Measurements from ENCODE around the gene PTPRK. TPM values are rescaled to one million over a fixed set of nuclear protein-coding genes. Genes with fewer than 3 reads are reported as not detected.

PTPRK gene
- total and polyA plus RNA-seq, 2 experiments from 2014 or later = 26.9 to 56.4 TPM

GRCh38 chr6:128478230-128479047 is 42.0 kb downstream of the PTPRK start:
- Histone ChIP-seq H3K27me3 (ENCODE audit: insufficient read depth) (no peaks in the 10 kb centered on the region), H3K27ac (ENCODE audit: low read depth) (no peak overlapping the region), H3F3A (replicated peaks; ENCODE audit: low read depth) (no peaks in the 10 kb centered on the region), H3K4me1 (ENCODE audit: insufficient read depth) (peaks cover 17% of the 10 kb centered on the region; the same call in 1 of the 2 replicates), H3K36me3 (ENCODE audit: insufficient read depth) (no peaks in the 10 kb centered on the region), H3K4me2 (no peak overlapping the region), H4K20me1 (replicated peaks; ENCODE audit: insufficient read depth) (no peaks in the 10 kb centered on the region), H3K79me2 (replicated peaks; ENCODE audit: insufficient read depth) (peaks cover 91% of the 10 kb centered on the region), H3K9me2 (ENCODE audit: insufficient read depth) (no peaks in the 10 kb centered on the region), H3K4me3 (no peak overlapping the region), H2AFZ (no peak overlapping the region)
- no peak for ATAC-seq
- Mint-ChIP-seq H3K36me3 (ENCODE audit: low read depth) (no peaks in the 10 kb centered on the region), H3K27me3 (ENCODE audit: insufficient read depth, low read depth, poor library complexity) (no peaks in the 10 kb centered on the region), H3K4me3 (no peak overlapping the region), H3K27ac (no peak overlapping the region), H3K4me1 (peaks cover 34% of the 10 kb centered on the region), H3K9me3 (no peaks in the 10 kb centered on the region)
- DNase-seq (ENCODE audit: low spot score) = no peak
- TF ChIP-seq JUNB (IDR thresholded peaks at IDR 0.05; ENCODE audit: unreplicated experiment) (no peak), ZNF114 (CRISPR knock-in tag; IDR thresholded peaks at IDR 0.05) (no peak), ZNF331 (CRISPR knock-in tag; IDR thresholded peaks at IDR 0.05; ENCODE audit: low read depth) (no peak), STAT1 (IDR thresholded peaks at IDR 0.05; ENCODE audit: unreplicated experiment) (no peak), CTCF (conservative IDR thresholded peaks at IDR 0.05; ENCODE audit: low read depth in 2 of 2) (no peak), REST (IDR thresholded peaks at IDR 0.05; ENCODE audit: unreplicated experiment) (no peak), NANOG (IDR thresholded peaks at IDR 0.05; ENCODE audit: borderline replicate concordance) (no peak), POLR2AphosphoS5 (IDR thresholded peaks at IDR 0.05; ENCODE audit: low read depth) (no peak)

GRCh38 chr6:128474933-128475332 is 45.5 kb downstream of the PTPRK start:
- Mint-ChIP-seq H3K9me3 (no peaks in the 10 kb centered on the region), H3K27ac (no peak overlapping the region)
- TF ChIP-seq EZH2 (IDR thresholded peaks at IDR 0.05; ENCODE audit: low read depth, unreplicated experiment) (no peak), ZNF462 (CRISPR knock-in tag; IDR thresholded peaks at IDR 0.05) (no peak)

More at GRCh38 chr6:128474933-128475332, 45.5 kb downstream of the PTPRK start:
- no peaks in the 10 kb centered on the region for H3K36me3 ChIP-seq (ENCODE audit: insufficient read depth)
- no peaks in the 10 kb centered on the region for H3F3A ChIP-seq (replicated peaks; ENCODE audit: low read depth)
- H2AFZ ChIP-seq = no peak overlapping the region
- H3K9me2 ChIP-seq (ENCODE audit: insufficient read depth) = no peaks in the 10 kb centered on the region
- peaks cover 6% of the 10 kb centered on the region for H3K4me1 ChIP-seq (ENCODE audit: insufficient read depth)
- H3K4me2 ChIP-seq = no peak overlapping the region
- no peaks in the 10 kb centered on the region for H4K20me1 ChIP-seq (replicated peaks; ENCODE audit: insufficient read depth)
- Mint-ChIP-seq H3K4me3 (no peak overlapping the region), H3K36me3 (ENCODE audit: low read depth) (no peaks in the 10 kb centered on the region), H3K4me1 (peaks cover 25% of the 10 kb centered on the region), H3K27me3 (ENCODE audit: insufficient read depth, low read depth, poor library complexity) (no peaks in the 10 kb centered on the region)
- no peak for ATAC-seq
- H3K4me3 ChIP-seq = no peak overlapping the region
- H3K27ac ChIP-seq (ENCODE audit: low read depth) = no peak overlapping the region
- no peaks in the 10 kb centered on the region for H3K27me3 ChIP-seq (ENCODE audit: insufficient read depth)
- DNase-seq (ENCODE audit: low spot score) = no peak
- peaks cover 76% of the 10 kb centered on the region for H3K79me2 ChIP-seq (replicated peaks; ENCODE audit: insufficient read depth)
